ENCODE measurements around the gene TBX20.
"Not testable (repeated sequence)": the region's sequence is repeated elsewhere in the genome, so short reads cannot be mapped to it uniquely, and the experiment has no call there.

- TF ChIP-seq CTCF, POLR2A (IDR thresholded peaks at IDR 0.05): not testable (repeated sequence)
These were observed 69.9 kb downstream of the TBX20 start for GRCh38 chr7:35183873-35184503.
